HepG2 (cell line): ENCODE results near the gene NINL. TPM values are rescaled to one million over a fixed set of nuclear protein-coding genes. Genes with fewer than 3 reads are reported as not detected.

ENCODE experiments used
- ASH2L ChIP-seq: fragments of 300-600, 200-600 bp; sonication (generic); IDR thresholded peaks from 2 replicates; pipeline ENCODE4 v1.7.0; 2017; ENCODE audit warnings: low read depth, mild to moderate bottlenecking, moderate library complexity, mixed read lengths, low read length; ENCODE audit not compliant: insufficient read length
- CREBL2 ChIP-seq: sonication (generic); formaldehyde crosslinking; IDR thresholded peaks from 2 replicates; pipeline ENCODE4 v1.8.1; 2023; ENCODE audit warnings: missing genetic modification reagents, mild to moderate bottlenecking, borderline replicate concordance
- CSRNP2 ChIP-seq: sonication (generic); formaldehyde crosslinking; conservative IDR thresholded peaks from 2 replicates; pipeline ENCODE4 v1.8.0; 2022; ENCODE audit warnings: low read depth, missing genetic modification reagents
- HMGA1 ChIP-seq: sonication (generic); formaldehyde crosslinking; conservative IDR thresholded peaks from 2 replicates; pipeline ENCODE4 v1.4.0; 2020; ENCODE audit warnings: missing genetic modification reagents
- HOMEZ ChIP-seq: IDR thresholded peaks from 2 replicates; pipeline ENCODE4 v1.6.1; 2016; ENCODE audit warnings: low read depth
- LBX2 ChIP-seq: sonication (generic); formaldehyde crosslinking; IDR thresholded peaks from 2 replicates; pipeline ENCODE4 v1.5.0; 2020; ENCODE audit warnings: missing genetic modification reagents, mild to moderate bottlenecking, borderline replicate concordance
- LRRFIP1 ChIP-seq: sonication (generic); formaldehyde crosslinking; conservative IDR thresholded peaks from 2 replicates; pipeline ENCODE4 v1.4.0; 2020; ENCODE audit warnings: missing genetic modification reagents
- NFATC3 ChIP-seq: sonication (generic); formaldehyde crosslinking; IDR thresholded peaks from 2 replicates; pipeline ENCODE4 v1.5.1; 2020; ENCODE audit warnings: mild to moderate bottlenecking, missing genetic modification reagents
- ONECUT2 ChIP-seq: sonication (generic); formaldehyde crosslinking; IDR thresholded peaks from 2 replicates; pipeline ENCODE4 v1.4.0; 2020; ENCODE audit warnings: missing genetic modification reagents
- PCBP1 ChIP-seq: fragments of 200-400 bp; formaldehyde crosslinking; IDR thresholded peaks from 2 replicates; pipeline ENCODE4 v1.6.1; 2017; ENCODE audit warnings: mild to moderate bottlenecking, low read depth, low read length, borderline replicate concordance
- PITX1 ChIP-seq: sonication (generic); formaldehyde crosslinking; IDR thresholded peaks from 2 replicates; pipeline ENCODE4 v1.5.1; 2020; ENCODE audit warnings: mild to moderate bottlenecking, missing genetic modification reagents
- RBAK ChIP-seq: sonication (generic); formaldehyde crosslinking; IDR thresholded peaks from 2 replicates; pipeline ENCODE4 v1.5.1; 2020; ENCODE audit warnings: mild to moderate bottlenecking, missing genetic modification reagents
- SMC3 ChIP-seq: IDR thresholded peaks from 2 replicates; pipeline ENCODE4 v1.6.1; 2011; ENCODE audit warnings: low read length, improper control_type of control experiment
- SP4 ChIP-seq: sonication (generic); formaldehyde crosslinking; IDR thresholded peaks from 2 replicates; pipeline ENCODE4 v1.8.1; 2023; ENCODE audit warnings: mild to moderate bottlenecking, missing genetic modification reagents
- ZBTB39 ChIP-seq: sonication (generic); formaldehyde crosslinking; IDR thresholded peaks from 2 replicates; pipeline ENCODE4 v1.5.0; 2020; ENCODE audit warnings: missing genetic modification reagents
- ZNF121 ChIP-seq: sonication (generic); formaldehyde crosslinking; IDR thresholded peaks from 2 replicates; pipeline ENCODE4 v1.5.0; 2020; ENCODE audit warnings: mild to moderate bottlenecking, missing genetic modification reagents
- ZNF343 ChIP-seq: sonication (generic); formaldehyde crosslinking; IDR thresholded peaks from 2 replicates; pipeline ENCODE4 v1.4.0; 2020; ENCODE audit warnings: mild to moderate bottlenecking, missing genetic modification reagents
- ZNF501 ChIP-seq: sonication (generic); formaldehyde crosslinking; IDR thresholded peaks from 2 replicates; pipeline ENCODE4 v1.5.1; 2020; ENCODE audit warnings: mild to moderate bottlenecking, moderate library complexity, missing genetic modification reagents
- ZNF598 ChIP-seq: sonication (generic); formaldehyde crosslinking; IDR thresholded peaks from 2 replicates; pipeline ENCODE4 v1.5.1; 2020; ENCODE audit warnings: mild to moderate bottlenecking, missing genetic modification reagents, borderline replicate concordance
- ZSCAN22 ChIP-seq: sonication (generic); formaldehyde crosslinking; IDR thresholded peaks from 2 replicates; pipeline ENCODE4 v1.4.0; 2020; ENCODE audit warnings: mild to moderate bottlenecking, missing genetic modification reagents
- ZSCAN25 ChIP-seq: sonication (generic); formaldehyde crosslinking; IDR thresholded peaks from 2 replicates; pipeline ENCODE4 v1.8.0; 2022; ENCODE audit warnings: mild to moderate bottlenecking, missing genetic modification reagents
- polyA plus RNA-seq, 8 experiments: library from polyadenylated mRNA; depleted of rRNA in 3 of 8; stranded (reverse) in 7 of 8; unstranded in 1 of 8; fragments of >200 nt; fragmentation: Illumina TruSeq in 4 of 8; extraction: Trizol in 4 of 8; gene quantifications; 2 replicates each; pipeline versions ENCODE4 v1.2.1 to v1.2.3, GENCODE V29; 2011 to 2016; ENCODE audit warnings: low read depth in 4 of 8, missing spikeins in 1 of 8, mixed read lengths in 1 of 8; ENCODE audit not compliant: insufficient read depth in 1 of 8
- total RNA-seq, 5 experiments: library from RNA; depleted of rRNA; stranded (reverse); fragments of >200 nt; fragmentation: Illumina TruSeq; extraction: Trizol; gene quantifications; 2 replicates each; pipeline ENCODE4 v1.2.3, GENCODE V29; 2016; ENCODE audit warnings: low read depth in 1 of 5

Gene NINL
- total and polyA plus RNA-seq, 2 of the 13 experiments (the other 11 are each of a cell fraction or from before 2014, with no cell fraction given), result 32.3 to 34.3 TPM

GRCh38 chr20:25584905-25585704, at the start of gene NINL (continued):
- TF ChIP-seq ZBTB39 (peak; percentile 61; the same call in 1 of the 2 replicates), HMGA1 (CRISPR knock-in tag) (no peak), ZSCAN25 (CRISPR knock-in tag) (no peak; the same call in none of the 2 replicates), LBX2 (peak; percentile 94), ZNF501 (CRISPR knock-in tag) (peak; percentile 94), LRRFIP1 (CRISPR knock-in tag) (no peak), PCBP1 (no peak), ZSCAN22 (peak; percentile 74), ONECUT2 (no peak), SMC3 (no peak; the same call in 1 of the 2 replicates), PITX1 (CRISPR knock-in tag) (no peak; the same call in 1 of the 2 replicates), ZNF121 (CRISPR knock-in tag) (peak; percentile 79), ASH2L (peak; percentile 93), NFATC3 (CRISPR knock-in tag) (no peak), RBAK (CRISPR knock-in tag) (no peak), SP4 (CRISPR knock-in tag) (peak; percentile 83), HOMEZ (no peak), ZNF598 (CRISPR knock-in tag) (peak; percentile 86; the same call in 1 of the 2 replicates), ZNF343 (CRISPR knock-in tag) (no peak), CREBL2 (CRISPR knock-in tag) (peak; percentile 97; the same call in 1 of the 2 replicates), CSRNP2 (CRISPR knock-in tag) (no peak)
